SK-N-MC (cell line): ENCODE results near the gene CABP4.

ENCODE experiments used
- EZH2 ChIP-seq: fragments of 200-600 bp; sonication (generic); IDR thresholded peaks from one replicate; pipeline ENCODE4 v1.6.1; 2017; ENCODE audit warnings: antibody characterized with exemption
- POLR2AphosphoS5 ChIP-seq: IDR thresholded peaks from 2 replicates; pipeline ENCODE4 v1.6.1; 2012; ENCODE audit warnings: mild to moderate bottlenecking, low read depth, low read length, borderline replicate concordance

GRCh38 chr11:67451658-67451976 lies 3.5 kb upstream of the CABP4 start:
- TF ChIP-seq POLR2AphosphoS5 (no peak), EZH2 (no peak)
